DLD1 (cell line): ENCODE measurements around the gene AMBP.

ENCODE experiments used
- in situ Hi-C: cut with HindIII; loops from 2 replicates; pipeline ENCODE4 v1.10.0; 2017; ENCODE audit warnings: low sequenced_read_pairs

Gene AMBP

DNA sequence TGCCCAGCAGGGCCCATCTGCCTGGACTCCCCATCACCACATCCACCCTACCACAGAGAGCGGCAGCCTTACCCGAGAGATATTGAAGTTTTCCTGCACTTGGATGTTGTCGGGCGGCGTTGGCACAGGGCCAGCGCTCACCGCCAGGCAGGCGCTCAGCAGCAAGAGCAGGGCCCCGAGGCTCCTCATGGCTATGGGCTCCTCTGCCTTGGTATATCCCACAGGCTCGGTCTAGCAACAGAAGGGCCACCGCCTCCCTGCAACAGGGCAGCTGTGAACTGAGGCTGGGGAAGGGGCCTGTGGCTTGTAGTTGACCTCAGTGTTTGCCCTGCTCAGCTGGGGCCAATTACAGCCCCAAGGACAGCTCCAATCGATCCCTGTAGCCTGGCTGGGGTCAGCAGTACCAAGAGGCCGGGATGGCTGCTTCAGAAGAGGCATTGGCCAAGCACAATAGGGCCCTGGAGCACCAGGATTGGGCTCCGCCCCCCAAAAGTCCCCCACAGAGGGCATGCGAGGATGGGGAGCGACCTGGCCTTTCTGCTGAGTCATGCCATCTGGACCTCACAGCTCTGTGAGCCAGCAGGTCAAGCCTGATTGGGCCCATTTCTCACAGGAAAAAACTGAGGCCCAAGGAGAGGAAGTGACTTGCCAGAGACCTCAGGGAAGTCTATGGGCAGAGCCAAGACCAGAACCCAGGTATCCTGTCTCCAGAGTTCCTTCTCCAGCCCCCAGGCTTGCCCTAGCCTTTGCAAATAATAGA is at the start of gene AMBP:
Gene AMBP (minus strand): TSS at position 280 of the 760 bp plus-strand sequence. CDS start 91 bp downstream, at position 189.
- in situ Hi-C loops: loop anchor here (25.0 kb wide), 1 partner anchor 209 kb away; no protein-coding TSS in a partner anchor

DNA sequence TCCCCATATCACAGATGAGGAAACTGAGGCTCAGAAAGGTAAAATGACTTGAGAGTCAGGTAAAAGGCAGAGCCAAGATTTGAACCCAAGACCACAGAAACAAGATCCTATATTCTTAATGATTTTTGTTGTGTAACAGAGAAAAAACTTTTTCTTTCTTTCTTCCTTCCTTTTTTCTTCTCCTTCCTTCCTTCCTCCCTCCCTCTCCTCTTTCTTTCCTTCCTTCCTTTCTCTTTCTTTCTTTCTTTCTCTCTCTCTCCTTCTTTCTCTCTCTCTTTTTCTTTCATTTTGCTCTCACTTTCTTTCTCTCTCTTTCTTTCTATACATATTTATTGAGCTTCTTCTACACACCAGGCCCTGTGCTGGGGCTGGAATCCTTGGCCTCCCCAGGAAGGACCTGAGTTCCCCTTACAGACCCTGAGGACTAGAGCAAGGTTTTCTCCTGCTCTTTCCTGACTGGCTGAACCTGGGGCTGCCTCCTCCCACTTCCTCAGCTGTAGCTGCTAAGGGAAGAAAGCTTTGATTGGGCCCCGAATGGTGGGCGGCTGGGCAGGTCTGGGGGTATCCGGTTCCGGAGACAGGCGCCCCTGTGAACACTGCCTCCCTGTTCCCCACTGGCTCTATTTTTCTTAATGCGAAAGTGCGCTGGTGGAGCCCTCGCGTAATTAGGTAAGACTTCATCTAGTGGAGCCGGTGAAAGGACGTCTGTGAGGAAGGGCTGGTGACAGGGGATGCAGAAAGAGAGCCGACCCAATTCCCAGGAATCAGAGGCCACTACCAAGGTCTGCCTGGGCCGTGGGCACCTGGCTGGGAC is 48.4 kb upstream of the AMBP start:
- in situ Hi-C loops: no loop called here

DNA sequence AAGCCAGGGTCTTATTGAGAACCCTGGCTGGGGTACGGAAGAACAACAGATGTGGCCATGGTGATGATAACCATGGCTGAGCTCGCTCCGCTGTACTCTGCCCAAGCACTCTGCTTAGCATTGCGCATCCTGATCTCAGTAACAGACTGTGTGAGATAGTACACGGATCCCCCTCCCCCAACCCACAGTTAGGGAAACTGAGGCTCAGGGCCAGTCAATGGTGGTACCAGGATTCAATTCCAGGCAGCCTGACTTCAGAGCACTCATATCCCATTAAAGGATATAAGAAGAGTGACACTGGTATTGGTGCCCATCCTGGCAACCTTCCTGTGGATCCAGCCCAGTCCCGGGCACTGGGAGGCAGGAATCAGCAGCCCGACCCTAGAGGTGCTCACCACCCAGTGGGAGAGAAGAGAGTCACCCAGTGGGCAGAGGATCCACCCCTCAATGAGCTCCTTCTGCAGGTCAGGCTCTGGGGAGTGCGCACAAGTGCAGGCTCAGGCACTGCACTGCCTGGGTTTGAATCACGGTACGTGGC is 47.4 kb upstream of the AMBP start:
- in situ Hi-C loops: no loop called here

DNA sequence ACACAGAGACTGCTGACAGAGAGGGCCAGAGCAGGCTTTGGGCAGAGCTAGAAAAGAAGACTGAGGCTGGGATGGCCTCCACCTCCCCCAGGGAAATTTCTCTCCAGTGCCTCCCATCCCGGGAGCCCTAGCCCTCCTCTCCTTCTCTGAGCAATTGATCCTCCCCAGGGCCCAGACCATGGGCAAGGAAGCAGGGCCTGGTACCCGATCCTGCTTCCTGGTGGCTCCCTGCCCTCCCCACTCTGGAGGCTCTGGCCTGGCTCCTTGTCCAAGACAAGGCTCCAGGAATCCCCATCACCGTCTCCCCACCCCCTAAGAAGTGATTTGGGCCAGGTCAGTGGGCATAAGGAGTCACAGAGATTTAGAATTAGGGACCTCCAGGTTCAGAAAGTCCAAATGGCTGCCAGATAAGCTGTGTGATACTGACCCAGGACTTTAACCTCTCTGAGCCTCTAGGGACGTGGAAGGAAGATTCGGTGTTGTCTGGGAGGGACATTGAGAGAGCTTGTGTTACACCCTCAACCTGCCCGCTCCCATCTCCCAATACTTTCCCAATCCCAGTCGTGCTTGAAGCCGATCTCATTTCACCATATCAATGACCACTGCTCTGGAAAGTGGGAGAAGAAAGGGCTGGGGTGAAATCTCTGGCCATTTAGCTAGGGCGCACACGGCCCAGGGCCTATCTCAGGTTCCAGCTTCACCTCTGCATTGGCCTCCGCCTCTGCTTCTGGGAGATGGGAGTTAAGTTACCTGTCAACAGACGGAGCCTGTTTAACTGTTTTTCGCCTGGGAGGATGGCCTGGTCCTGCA is 46.8 kb upstream of the AMBP start:
- in situ Hi-C loops: no loop called here

DNA sequence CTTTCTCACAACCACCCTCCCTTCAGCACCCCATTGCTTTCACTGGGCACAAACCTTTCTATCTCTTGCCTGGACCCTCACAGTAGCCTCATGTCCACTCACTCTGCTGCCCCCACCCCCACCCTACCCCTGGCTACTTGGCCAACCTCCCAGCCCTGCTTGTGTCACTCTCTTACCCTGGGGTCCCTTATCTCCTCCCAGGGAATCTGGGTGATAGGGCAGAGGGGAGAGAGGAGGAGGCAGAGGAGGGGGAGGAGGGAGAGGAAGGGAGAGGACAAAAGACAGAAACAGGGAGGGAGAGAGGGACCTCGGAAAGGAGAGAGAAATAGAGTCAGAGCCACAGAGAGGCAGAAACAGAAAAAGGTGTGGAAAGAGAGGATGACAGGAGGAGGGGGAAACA is 46.0 kb upstream of the AMBP start:
- in situ Hi-C loops: no loop called here

DNA sequence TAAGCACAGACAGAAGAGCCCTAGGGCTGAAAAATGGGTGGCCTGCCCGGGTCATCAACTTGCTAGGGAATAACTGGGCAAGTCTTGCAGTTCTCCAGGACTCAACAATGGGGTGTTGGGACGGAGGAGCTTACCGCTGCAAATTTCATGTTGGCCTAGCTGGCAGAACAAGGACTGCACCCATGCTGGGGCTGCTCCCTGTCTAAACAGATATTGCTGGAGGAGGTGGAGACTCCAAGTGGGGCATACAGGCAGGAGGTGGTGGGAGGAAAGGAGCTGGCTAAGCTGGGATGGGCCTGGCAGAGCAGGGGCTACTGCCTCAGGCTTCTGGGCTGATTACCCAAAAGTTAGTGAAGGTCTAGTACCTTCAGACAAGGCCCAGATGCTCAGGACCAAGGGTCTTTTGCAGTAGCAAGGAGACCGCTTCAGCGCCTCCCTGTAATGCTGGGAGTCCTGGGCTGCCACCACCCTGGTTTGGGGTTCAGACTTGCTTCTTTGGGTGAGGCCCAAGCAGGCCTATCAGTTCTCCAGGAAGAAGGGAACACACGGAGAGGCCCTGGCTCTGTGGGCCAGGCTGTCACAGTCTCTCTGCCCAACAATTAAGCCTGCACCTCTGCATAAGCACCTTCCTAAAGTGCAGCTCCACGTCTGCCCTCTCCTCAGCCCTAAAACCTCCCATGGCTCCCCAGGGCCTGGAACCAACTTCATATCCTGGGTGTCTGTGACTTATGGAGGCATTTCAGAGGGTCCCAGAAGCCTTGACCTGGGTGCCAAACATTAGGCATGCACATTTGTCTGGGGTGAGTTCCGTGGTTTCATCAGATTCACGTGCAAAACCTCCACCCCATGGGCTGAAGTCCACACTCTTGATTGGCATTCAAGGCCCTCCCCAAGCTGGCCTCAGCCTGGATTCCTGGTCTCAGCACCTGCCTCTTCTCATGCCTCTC is 45.2 kb upstream of the AMBP start:
- in situ Hi-C loops: no loop called here

DNA sequence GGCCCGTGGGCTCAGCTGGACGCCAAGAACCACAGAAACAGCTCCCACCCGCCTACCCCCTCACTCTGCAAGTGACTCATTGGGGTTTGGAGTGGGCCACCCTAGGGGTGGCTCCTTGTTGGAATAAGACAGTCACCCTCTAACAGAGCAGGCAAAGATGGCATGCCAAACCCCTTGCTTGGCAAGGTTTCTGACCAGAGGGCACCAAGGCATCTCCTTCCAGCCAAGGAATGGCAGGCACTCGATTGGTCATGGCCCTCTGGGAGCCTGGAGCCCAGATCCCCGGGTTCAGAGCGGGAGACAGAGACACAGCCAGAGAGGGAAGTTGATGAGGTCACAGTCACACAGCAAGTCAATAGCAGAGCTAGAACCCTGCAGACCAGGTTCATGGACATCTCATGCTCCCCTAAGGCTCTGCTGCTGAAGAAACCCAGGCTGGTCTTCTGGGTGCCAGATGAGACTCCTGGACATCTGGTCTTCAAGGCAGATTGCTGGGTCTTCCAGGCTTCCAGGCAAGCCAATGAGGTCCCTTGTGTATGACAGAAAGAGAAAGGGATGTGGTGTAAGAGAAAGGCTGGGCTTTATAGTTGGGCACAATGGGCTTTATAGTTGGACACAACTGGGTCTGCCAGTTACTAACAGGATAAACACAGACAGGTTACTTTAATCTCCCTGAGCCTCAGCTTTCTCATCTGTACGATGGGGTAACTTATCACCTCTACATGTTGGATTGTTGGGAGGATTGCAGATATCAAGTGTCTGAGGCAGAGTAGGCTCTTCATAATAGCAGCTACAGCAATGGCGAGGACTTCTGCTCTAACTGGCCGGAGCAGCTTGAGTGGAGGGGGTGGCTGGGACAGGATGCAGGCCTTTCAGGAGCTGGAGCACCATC is 44.3 kb upstream of the AMBP start:
- in situ Hi-C loops: no loop called here

DNA sequence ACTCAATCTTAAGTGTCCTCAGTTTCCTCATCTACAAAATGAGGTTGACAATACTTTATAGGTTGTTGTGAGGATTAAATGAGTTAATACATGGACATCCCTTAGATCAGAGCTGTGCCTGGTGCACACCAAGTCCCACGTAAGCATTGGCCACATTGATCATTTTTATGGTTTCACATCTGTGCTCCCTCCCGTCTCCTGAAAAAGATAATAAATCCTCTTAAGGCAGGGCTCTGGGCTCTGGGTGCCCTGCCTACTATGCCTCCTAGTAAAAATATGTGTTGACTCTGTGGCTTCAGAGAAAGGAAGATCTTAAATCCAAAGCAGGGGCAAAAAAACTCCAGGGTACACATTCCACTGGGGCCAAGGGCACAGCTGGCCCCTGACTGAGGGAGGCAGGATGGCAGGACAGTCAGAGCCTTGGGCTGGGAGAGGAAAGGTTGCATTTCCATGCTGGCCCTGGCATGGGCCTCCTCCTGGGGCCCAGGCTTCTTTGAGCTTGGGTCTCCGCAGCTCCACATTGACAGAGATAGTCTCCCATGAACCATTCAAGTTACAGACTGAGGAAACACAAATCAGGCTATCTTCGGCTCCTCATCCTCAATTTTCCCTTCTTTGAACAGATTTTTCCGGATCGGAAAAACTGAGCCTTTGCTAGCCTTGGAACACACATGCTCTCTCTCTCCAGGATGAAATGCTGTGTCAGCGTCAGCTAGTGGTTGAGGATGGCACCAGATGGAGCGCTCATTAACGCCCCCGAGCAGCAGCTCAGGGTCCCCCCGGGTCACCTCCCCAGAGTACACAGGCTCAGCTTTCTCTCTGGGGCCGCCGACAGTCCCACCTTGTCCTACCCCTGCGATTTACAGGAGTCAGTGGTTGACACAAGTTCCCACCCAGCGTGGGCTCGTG is 43.4 kb upstream of the AMBP start:
- in situ Hi-C loops: no loop called here

DNA sequence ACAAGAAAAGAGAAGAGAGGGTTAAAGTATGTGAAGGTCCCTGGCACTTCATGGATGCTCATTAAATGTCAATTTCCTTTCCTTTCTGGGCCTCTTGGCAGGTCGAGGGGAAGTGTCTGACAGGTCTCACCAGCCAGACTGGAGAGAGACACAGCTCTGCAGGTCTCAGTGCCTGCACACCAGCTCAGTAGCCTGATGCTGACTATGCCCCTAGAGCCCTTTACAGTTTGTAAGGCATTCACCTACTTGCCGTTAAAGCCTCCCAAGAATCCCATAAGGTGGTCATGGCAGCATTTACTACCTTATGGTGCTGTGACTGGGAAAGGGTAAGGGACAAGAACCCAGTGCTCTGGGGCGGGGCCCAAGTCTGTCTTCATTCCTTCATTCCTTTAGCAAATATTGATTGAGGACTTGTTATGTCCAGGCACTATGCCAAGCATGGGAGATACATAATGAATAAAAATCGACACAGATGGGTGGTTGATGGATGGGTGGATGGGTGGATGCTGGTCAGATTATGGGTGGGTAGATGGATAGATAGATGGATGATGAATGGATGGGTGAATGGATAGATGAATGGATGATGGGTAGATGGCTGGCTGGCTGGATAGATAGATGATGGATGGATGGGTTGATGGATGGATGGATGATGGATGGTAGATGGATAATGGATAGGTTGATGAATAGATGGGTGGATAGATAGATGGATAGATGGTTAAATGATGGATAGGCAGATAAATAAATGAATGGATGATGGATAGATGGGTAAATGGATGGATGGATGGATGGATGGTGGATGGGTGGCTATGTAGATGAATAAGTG is 42.3 kb upstream of the AMBP start:
- in situ Hi-C loops: no loop called here

DNA sequence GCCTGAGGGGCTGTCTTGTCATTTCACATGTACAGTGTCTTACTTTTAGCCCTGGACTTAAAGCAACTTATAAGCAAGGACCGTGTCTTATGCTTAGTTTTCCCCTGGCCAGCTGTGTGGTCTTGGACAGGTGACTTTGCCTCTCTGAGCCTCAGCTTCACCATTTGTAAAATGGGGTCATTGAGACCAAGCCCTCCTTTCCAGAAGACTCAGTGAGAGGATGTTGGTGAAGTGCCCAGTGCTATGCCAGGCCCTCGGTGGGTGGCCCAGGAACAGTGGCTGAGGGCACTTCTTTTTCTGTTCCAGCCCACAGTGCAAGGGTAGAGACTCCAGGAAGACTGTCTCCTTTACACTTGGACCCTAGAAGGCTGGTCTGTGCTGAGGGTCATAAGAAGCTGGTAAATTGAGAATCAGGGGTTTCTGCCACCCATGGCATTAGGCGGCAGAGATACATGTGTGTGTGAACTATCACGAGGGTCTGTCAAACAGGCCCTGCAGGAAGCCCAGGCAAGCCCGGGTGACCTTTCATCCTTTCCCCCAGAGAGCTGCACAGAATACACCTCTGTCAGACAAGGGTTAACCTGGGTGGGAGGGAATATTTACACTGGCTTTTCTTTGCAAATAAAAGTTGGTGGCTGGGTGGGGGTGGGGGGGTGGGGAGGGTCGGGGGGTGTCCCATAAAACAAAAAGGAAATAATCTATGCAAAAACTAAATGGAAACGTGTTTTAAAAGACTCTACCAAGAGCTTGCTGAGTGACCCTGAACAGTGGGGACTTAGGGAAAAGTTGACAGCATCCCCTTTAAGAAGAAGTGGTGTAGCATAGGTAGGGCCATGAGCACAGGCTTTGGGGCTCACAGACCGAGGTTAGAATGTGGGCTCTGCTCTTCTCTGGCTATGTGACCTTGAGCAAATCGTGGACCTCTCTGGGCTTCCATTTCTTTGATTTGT is 41.4 kb upstream of the AMBP start:
- in situ Hi-C loops: no loop called here

DNA sequence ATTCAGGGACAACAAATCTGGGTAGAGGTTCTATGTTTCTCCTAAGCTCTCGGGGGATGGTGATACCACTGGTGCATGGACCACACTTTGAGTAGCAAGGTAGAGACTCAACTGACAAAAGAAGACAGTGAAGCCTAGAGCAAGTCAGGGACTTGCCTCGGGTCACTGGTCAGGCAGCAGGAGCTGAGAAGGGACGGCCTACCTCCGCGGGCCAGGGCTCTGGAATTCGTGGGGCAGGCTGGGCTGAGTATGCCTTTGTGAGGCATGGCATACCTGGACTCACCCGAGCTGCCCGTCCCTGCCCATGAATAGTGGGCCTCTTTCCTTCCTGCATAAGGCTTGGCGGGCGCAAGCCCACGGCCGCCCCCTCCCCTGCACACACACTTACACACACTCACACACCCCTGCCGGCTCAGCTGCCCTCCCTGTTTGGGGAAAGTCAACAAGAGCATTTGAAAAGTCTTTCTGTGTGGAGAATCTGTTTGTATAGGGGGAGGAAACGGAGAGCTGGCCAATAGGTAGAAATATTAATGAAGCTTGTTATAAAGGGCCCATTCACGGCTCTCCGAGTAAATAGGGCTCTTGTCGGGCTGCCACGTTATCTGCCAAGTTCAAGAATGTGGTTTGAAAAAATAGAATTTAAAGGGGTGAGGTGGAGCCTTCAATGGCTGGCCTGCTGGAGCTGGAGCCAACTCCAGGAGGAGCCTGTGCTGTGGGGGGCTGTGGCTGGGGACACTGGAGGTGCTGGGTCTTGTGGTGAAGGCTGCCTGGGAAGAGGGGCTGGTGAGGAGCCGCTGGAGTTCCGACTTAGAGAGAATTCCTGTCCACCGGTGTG is 40.1 kb upstream of the AMBP start:
- in situ Hi-C loops: no loop called here

DNA sequence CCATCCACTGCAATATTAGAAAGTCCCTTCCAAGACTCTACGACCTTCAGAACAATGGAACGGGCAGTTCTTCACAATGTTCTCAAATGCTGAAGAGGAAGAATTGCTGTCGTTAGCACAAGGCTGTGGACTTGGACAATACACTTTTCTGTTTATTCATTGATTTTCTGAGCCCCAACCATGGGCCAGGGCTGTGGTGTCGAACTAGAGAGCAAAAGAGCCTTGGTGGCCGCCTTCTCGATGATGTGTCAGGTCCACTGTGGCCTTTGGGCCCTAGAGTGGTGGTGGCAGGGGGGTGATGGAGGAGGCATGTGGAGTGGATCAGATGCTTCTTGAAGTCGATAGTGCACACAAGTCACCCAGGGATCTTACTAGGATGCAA is 39.5 kb upstream of the AMBP start:
- in situ Hi-C loops: no loop called here

DNA sequence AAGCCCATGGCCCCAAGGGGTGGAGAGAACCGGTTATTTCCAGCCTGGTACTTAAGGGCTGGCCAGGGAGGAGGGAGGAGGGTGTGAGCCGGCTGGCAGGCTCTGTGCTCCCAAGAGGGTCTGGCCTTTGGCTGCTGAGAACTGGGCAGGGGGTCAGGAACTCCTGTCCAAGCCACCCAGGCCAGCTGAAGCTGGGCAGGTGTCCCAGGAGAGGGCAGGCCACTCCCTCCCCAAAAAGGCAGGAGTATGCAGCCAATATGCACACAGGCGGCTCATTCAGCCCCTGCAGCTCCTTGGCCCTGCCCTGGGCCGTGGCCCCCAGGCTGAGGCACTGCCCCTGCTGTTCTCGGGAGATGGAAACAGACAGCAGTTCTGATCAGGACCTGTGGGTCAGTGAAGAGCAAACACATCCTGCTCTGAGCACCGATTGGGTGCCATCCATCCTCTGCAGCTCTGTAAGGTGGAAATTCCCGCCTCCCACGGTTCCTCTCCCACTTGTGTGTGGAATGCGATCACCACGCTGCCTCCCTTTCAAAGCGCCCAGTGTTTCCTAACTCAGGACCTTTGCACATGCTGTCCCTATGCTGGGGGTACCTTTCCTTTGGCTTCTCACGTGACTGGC is 38.1 kb upstream of the AMBP start:
- in situ Hi-C loops: no loop called here

DNA sequence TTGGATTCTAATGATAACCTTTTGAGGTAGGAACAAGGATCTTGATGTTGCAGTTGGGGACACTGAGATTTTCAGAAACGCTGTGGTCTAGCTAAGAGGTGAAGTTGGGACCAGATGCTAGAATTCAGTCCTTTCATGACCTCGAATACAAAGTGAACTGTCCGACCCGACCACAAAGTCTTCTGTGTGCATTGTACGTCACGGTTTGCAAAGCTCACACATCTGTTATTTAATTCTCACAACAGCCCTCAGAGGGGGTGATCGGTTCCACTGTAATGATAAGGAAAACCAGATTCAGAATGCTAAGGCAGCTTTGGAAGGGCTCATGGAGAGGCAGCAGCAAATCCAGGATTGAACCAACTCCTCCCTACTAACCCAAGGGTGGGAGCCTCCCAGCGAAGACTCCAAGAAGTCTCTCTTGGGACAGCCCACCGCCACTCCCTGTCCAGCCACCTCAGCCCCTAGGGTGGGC is 37.6 kb upstream of the AMBP start:
- in situ Hi-C loops: no loop called here

DNA sequence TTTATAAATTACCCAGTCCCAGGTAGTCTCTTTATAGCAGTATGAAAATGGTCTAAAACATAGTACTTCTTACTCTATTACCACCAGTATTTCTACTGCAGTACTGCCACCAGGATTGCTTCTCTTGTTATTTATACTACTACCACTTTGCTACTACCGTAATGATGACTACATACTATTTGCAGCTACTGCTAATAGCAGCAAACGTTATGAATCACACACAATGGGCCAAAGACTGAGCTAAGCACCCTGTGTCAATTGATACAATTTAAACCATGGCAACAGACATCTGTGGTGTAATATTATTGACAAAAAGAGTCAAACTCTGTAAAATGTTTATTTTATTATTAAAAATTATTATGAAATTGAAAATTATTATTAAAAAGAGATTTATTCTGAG is 36.3 kb upstream of the AMBP start:
- in situ Hi-C loops: no loop called here
